HepG2 (cell line): ENCODE results near the gene TTYH2. TPM values are rescaled to one million over a fixed set of nuclear protein-coding genes. Genes with fewer than 3 reads are reported as not detected.
A peak's percentile ranks its signal among the peaks of the same experiment; 100 is the strongest.

Source experiments
- AGO1 ChIP-seq: fragments of 200-400 bp; formaldehyde crosslinking; IDR thresholded peaks from 2 replicates; pipeline ENCODE4 v1.6.1; 2017; ENCODE audit warnings: mild to moderate bottlenecking, low read depth, low read length, moderate library complexity; ENCODE audit not compliant: poor library complexity, severe bottlenecking
- DPF2 ChIP-seq: sonication (generic); formaldehyde crosslinking; IDR thresholded peaks from 2 replicates; pipeline ENCODE4 v1.4.0; 2020; ENCODE audit warnings: mild to moderate bottlenecking, low read depth, missing genetic modification reagents, borderline replicate concordance
- IKZF1 ChIP-seq: fragments of 450-650 bp; IDR thresholded peaks from 2 replicates; pipeline ENCODE4 v1.7.1; 2016
- JUN ChIP-seq: sonication (generic); formaldehyde crosslinking; IDR thresholded peaks from 2 replicates; pipeline ENCODE4 v1.4.0; 2020; ENCODE audit warnings: mild to moderate bottlenecking, missing genetic modification reagents
- RFXAP ChIP-seq: sonication (generic); formaldehyde crosslinking; IDR thresholded peaks from 2 replicates; pipeline ENCODE4 v1.4.0; 2020; ENCODE audit warnings: missing genetic modification reagents, borderline replicate concordance
- SMAD1 ChIP-seq: sonication (generic); formaldehyde crosslinking; IDR thresholded peaks from 2 replicates; pipeline ENCODE4 v1.4.0; 2020; ENCODE audit warnings: missing genetic modification reagents, low read depth, mild to moderate bottlenecking, borderline replicate concordance
- ZNF224 ChIP-seq: sonication (generic); formaldehyde crosslinking; IDR thresholded peaks from 2 replicates; pipeline ENCODE4 v1.5.0; 2020; ENCODE audit warnings: mild to moderate bottlenecking, missing genetic modification reagents
- ZNF333 ChIP-seq: sonication (generic); formaldehyde crosslinking; IDR thresholded peaks from 2 replicates; pipeline ENCODE4 v1.4.0; 2020; ENCODE audit warnings: mild to moderate bottlenecking, missing genetic modification reagents, borderline replicate concordance
- ZNF7 ChIP-seq: IDR thresholded peaks from 2 replicates; pipeline ENCODE4 v1.6.1; 2016; ENCODE audit warnings: missing biosample characterization, missing genetic modification reagents
- ZNF775 ChIP-seq: sonication (generic); formaldehyde crosslinking; IDR thresholded peaks from 2 replicates; pipeline ENCODE4 v1.4.0; 2020; ENCODE audit warnings: missing genetic modification reagents, mild to moderate bottlenecking, moderate library complexity, borderline replicate concordance
- ZNF816 ChIP-seq: sonication (generic); formaldehyde crosslinking; IDR thresholded peaks from 2 replicates; pipeline ENCODE4 v1.8.0; 2022; ENCODE audit warnings: missing genetic modification reagents, mild to moderate bottlenecking, borderline replicate concordance
- polyA plus RNA-seq, 8 experiments: library from polyadenylated mRNA; depleted of rRNA in 3 of 8; stranded (reverse) in 7 of 8; unstranded in 1 of 8; fragments of >200 nt; fragmentation: Illumina TruSeq in 4 of 8; extraction: Trizol in 4 of 8; gene quantifications; 2 replicates each; pipeline versions ENCODE4 v1.2.1 to v1.2.3, GENCODE V29; 2011 to 2016; ENCODE audit warnings: low read depth in 4 of 8, missing spikeins in 1 of 8, mixed read lengths in 1 of 8; ENCODE audit not compliant: insufficient read depth in 1 of 8
- total RNA-seq, 5 experiments: library from RNA; depleted of rRNA; stranded (reverse); fragments of >200 nt; fragmentation: Illumina TruSeq; extraction: Trizol; gene quantifications; 2 replicates each; pipeline ENCODE4 v1.2.3, GENCODE V29; 2016; ENCODE audit warnings: low read depth in 1 of 5
- TF ChIP-seq, protein P1 (sequence below): sonication (generic); formaldehyde crosslinking; IDR thresholded peaks from 2 replicates; pipeline ENCODE4 v1.4.0; 2020; ENCODE audit warnings: missing genetic modification reagents
- TF ChIP-seq, protein P2 (sequence below): sonication (generic); formaldehyde crosslinking; IDR thresholded peaks from 2 replicates; pipeline ENCODE4 v1.5.0; 2020; ENCODE audit warnings: missing genetic modification reagents
- TF ChIP-seq, protein P3 (sequence below): sonication (generic); formaldehyde crosslinking; IDR thresholded peaks from 2 replicates; pipeline ENCODE4 v1.8.1; 2023; ENCODE audit warnings: mild to moderate bottlenecking, missing genetic modification reagents
- TF ChIP-seq, protein P4 (sequence below): sonication (generic); formaldehyde crosslinking; IDR thresholded peaks from one replicate; pipeline ENCODE4 v1.5.1; 2020; ENCODE audit warnings: mild to moderate bottlenecking, missing genetic modification reagents; ENCODE audit errors: not compliant biosample characterization

The TTYH2 gene
- total and polyA plus RNA-seq, 2 of the 13 experiments (the other 11 are each of a cell fraction or from before 2014, with no cell fraction given) = 0.77 to 0.96 TPM

DNA sequence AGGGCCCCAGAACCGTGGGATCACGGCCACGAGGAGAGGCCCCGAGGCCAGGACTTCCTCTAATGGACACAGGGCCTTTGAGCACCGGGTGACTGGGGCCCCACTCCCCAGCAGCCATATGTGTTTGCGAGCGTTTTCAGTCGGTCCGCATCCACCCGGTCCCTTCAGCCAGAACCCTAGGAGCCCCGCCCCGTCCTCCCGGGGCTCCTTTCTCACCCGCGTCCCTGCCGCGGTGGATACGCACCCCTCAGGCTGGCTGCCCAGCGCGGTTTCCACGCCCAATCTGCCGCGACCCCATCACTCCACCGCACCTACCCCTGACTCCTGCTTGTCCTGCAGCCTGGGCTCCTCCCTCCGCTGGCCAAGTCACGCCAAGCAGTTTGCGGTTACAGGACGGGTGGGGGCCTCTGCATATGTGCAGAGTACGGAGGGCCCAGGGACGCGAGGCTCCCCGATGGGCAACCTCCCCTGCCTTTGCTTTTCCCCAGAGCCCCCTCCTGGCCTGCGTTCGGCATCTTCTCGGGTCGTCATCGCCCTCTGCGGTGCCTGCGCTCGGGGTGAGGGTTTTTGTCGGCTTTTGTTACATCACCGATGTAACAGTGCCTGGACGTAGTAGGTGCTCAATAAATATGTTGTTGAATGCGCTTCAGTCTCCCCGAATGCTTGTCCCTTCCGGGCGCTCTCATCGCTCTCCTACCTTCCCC is 1.0 kb upstream of the TTYH2 start (continued):
- TF ChIP-seq, protein P1, sequence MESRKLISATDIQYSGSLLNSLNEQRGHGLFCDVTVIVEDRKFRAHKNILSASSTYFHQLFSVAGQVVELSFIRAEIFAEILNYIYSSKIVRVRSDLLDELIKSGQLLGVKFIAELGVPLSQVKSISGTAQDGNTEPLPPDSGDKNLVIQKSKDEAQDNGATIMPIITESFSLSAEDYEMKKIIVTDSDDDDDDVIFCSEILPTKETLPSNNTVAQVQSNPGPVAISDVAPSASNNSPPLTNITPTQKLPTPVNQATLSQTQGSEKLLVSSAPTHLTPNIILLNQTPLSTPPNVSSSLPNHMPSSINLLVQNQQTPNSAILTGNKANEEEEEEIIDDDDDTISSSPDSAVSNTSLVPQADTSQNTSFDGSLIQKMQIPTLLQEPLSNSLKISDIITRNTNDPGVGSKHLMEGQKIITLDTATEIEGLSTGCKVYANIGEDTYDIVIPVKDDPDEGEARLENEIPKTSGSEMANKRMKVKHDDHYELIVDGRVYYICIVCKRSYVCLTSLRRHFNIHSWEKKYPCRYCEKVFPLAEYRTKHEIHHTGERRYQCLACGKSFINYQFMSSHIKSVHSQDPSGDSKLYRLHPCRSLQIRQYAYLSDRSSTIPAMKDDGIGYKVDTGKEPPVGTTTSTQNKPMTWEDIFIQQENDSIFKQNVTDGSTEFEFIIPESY (CRISPR knock-in tag) = peak; percentile 29; the same call in 1 of the 2 replicates
- TF ChIP-seq ZNF816 (CRISPR knock-in tag) = no peak
- TF ChIP-seq DPF2 (CRISPR knock-in tag) = no peak
- no peak for TF ChIP-seq JUN (CRISPR knock-in tag)
- TF ChIP-seq ZNF775 (CRISPR knock-in tag) = no peak
- TF ChIP-seq, protein P2, sequence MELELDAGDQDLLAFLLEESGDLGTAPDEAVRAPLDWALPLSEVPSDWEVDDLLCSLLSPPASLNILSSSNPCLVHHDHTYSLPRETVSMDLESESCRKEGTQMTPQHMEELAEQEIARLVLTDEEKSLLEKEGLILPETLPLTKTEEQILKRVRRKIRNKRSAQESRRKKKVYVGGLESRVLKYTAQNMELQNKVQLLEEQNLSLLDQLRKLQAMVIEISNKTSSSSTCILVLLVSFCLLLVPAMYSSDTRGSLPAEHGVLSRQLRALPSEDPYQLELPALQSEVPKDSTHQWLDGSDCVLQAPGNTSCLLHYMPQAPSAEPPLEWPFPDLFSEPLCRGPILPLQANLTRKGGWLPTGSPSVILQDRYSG (CRISPR knock-in tag) = no peak
- TF ChIP-seq, protein P3, sequence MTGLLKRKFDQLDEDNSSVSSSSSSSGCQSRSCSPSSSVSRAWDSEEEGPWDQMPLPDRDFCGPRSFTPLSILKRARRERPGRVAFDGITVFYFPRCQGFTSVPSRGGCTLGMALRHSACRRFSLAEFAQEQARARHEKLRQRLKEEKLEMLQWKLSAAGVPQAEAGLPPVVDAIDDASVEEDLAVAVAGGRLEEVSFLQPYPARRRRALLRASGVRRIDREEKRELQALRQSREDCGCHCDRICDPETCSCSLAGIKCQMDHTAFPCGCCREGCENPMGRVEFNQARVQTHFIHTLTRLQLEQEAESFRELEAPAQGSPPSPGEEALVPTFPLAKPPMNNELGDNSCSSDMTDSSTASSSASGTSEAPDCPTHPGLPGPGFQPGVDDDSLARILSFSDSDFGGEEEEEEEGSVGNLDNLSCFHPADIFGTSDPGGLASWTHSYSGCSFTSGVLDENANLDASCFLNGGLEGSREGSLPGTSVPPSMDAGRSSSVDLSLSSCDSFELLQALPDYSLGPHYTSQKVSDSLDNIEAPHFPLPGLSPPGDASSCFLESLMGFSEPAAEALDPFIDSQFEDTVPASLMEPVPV (CRISPR knock-in tag) = no peak
- TF ChIP-seq SMAD1 = no peak
- no peak for TF ChIP-seq RFXAP (CRISPR knock-in tag)
- TF ChIP-seq IKZF1 = no peak
- TF ChIP-seq ZNF7 (CRISPR knock-in tag) = no peak
- TF ChIP-seq AGO1 = peak; percentile 91
- TF ChIP-seq, protein P4, sequence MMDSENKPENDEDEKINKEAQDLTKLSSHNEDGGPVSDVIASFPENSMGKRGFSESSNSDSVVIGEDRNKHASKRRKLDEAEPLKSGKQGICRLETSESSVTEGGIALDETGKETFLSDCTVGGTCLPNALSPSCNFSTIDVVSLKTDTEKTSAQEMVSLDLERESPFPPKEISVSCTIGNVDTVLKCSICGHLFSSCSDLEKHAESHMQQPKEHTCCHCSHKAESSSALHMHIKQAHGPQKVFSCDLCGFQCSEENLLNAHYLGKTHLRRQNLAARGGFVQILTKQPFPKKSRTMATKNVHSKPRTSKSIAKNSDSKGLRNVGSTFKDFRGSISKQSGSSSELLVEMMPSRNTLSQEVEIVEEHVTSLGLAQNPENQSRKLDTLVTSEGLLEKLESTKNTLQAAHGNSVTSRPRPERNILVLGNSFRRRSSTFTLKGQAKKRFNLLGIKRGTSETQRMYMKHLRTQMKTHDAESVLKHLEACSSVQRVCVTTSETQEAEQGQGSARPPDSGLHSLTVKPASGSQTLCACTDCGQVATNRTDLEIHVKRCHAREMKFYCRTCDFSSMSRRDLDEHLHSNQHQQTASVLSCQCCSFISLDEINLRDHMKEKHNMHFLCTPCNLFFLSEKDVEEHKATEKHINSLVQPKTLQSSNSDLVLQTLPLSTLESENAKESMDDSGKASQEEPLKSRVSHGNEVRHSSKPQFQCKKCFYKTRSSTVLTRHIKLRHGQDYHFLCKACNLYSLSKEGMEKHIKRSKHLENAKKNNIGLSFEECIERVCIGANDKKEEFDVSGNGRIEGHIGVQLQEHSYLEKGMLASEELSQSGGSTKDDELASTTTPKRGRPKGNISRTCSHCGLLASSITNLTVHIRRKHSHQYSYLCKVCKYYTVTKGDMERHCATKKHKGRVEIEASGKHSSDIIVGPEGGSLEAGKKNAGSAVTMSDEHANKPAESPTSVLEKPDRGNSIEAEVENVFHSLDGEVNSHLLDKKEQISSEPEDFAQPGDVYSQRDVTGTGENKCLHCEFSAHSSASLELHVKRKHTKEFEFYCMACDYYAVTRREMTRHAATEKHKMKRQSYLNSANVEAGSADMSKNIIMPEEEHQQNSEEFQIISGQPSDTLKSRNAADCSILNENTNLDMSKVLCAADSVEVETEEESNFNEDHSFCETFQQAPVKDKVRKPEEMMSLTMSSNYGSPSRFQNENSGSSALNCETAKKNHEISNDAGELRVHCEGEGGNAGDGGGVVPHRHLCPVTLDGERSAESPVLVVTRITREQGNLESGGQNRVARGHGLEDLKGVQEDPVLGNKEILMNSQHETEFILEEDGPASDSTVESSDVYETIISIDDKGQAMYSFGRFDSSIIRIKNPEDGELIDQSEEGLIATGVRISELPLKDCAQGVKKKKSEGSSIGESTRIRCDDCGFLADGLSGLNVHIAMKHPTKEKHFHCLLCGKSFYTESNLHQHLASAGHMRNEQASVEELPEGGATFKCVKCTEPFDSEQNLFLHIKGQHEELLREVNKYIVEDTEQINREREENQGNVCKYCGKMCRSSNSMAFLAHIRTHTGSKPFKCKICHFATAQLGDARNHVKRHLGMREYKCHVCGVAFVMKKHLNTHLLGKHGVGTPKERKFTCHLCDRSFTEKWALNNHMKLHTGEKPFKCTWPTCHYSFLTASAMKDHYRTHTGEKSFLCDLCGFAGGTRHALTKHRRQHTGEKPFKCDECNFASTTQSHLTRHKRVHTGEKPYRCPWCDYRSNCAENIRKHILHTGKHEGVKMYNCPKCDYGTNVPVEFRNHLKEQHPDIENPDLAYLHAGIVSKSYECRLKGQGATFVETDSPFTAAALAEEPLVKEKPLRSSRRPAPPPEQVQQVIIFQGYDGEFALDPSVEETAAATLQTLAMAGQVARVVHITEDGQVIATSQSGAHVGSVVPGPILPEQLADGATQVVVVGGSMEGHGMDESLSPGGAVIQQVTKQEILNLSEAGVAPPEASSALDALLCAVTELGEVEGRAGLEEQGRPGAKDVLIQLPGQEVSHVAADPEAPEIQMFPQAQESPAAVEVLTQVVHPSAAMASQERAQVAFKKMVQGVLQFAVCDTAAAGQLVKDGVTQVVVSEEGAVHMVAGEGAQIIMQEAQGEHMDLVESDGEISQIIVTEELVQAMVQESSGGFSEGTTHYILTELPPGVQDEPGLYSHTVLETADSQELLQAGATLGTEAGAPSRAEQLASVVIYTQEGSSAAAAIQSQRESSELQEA (CRISPR knock-in tag) = no peak
- TF ChIP-seq ZNF333 (CRISPR knock-in tag) = no peak
- TF ChIP-seq ZNF224 (CRISPR knock-in tag) = 0 out of 2 replicates have a peak, but pooled peaks have one; percentile 28
